Astrocyte (in vitro differentiated cells and primary cell): ENCODE results near the gene DUS3L.

Experiments used
- CTCF ChIP-seq: IDR thresholded peaks from 2 replicates; pipeline ENCODE4 v1.5.1; 2011; ENCODE audit warnings: low read depth, mild to moderate bottlenecking, inconsistent platforms, low read length, moderate library complexity; ENCODE audit not compliant: insufficient read depth
- EZH2 ChIP-seq: IDR thresholded peaks from 2 replicates; pipeline ENCODE4 v1.6.1; 2012; ENCODE audit warnings: mild to moderate bottlenecking, low read length, inconsistent platforms; ENCODE audit not compliant: insufficient read depth

- TF ChIP-seq CTCF (no peak), EZH2 (no peak)
Measured at GRCh38 chr19:5825178-5825577, 34.2 kb upstream of the DUS3L start.
